ENCODE measurements around the gene YIF1B.

DNA sequence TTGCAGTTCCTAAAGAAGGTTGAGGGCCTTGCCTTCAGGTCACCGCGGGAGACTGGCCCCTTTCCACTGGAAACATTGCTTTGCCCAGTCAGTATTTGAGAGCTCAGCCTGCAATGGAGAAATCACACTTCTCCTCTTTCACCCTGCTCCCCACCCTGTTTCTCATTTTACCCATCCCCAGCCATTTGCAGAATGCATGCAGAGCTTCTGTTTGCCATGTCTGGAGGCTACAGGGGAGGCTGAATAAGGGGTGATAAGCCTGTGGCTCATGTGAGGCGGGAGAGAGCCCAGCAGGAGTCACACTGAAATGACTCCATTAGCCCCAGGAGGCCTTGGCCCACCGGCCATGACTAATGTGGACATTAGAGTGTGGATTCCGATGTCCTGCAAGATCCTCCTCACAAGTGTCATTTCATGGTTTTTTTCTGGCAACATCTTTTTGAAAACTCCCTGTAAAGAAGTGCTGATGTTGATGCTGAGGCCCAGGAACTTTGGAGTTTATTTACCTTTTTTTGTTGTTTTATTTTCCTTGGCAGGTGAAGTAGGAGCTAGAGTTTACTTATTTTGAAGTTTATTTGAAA is 45.1 kb downstream of the YIF1B start:
- TF ChIP-seq, protein P1, sequence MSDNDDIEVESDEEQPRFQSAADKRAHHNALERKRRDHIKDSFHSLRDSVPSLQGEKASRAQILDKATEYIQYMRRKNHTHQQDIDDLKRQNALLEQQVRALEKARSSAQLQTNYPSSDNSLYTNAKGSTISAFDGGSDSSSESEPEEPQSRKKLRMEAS (IDR thresholded peaks at IDR 0.05): no peak
- TF ChIP-seq FOXM1 (IDR thresholded peaks at IDR 0.05; ENCODE audit: borderline replicate concordance, low read depth) (no peak), YY1 (IDR thresholded peaks at IDR 0.05; ENCODE audit: low read depth) (no peak), EP300 (IDR thresholded peaks at IDR 0.05; ENCODE audit: borderline replicate concordance) (no peak), TAF1 (IDR thresholded peaks at IDR 0.05; ENCODE audit: low read depth) (no peak)

Data from Ishikawa (cell line).